Right lobe of liver (tissue), 6 donors: Measurements from ENCODE around the gene NAV2. TPM values are rescaled to one million over a fixed set of nuclear protein-coding genes. Genes with fewer than 3 reads are reported as not detected.

ENCODE experiments used
- ATAC-seq, 4 donors: fragments of 200-7000 bp; cut with Tn5 transposase; one replicate each; pipeline ENCODE4 v1.9.1; 2020; ENCODE audit warnings: mild to moderate bottlenecking in 4 of 4, moderate library complexity in 4 of 4
- DNase-seq, 3 donors: peaks; one replicate each; pipeline ENCODE4 v3.0.0-alpha.2; 2020
- H3K27ac ChIP-seq, 3 donors: fragments of 200-600 bp; one replicate each; pipeline ENCODE4 v1.8.0; 2022
- H3K27me3 ChIP-seq, 2 donors: fragments of 200-600 bp; one replicate each; pipeline ENCODE4 v1.8.0; 2022
- H3K36me3 ChIP-seq, 4 donors: fragments of 200-600 bp; sonication (generic) in 1 of 4; one replicate each; pipeline versions ENCODE4 v1.5.1 to v1.8.0; 2017 to 2022; ENCODE audit warnings: control low read depth in 1 of 4
- H3K4me1 ChIP-seq, 4 donors: fragments of 200-600 bp; sonication (generic) in 1 of 4; one replicate each; pipeline versions ENCODE4 v1.5.1 to v1.8.0; 2017 to 2022; ENCODE audit warnings: control low read depth in 1 of 4
- H3K4me3 ChIP-seq, 3 donors: fragments of 200-600 bp; one replicate each; pipeline ENCODE4 v1.8.0; 2022
- H3K9me3 ChIP-seq, 4 donors: fragments of 200-600 bp; sonication (generic) in 1 of 4; one replicate each; pipeline versions ENCODE4 v1.5.1 to v1.8.0; 2017 to 2022; ENCODE audit warnings: control low read depth in 1 of 4
- CTCF ChIP-seq, 4 donors: fragments of 200-600 bp in 3 of 4; fragments of 450-650 bp in 1 of 4; IDR thresholded peaks; one replicate each; pipeline versions ENCODE4 v1.5.1 to v1.8.0; 2016 to 2022; ENCODE audit warnings: antibody characterized with exemption in 4 of 4, mild to moderate bottlenecking in 2 of 4
- POLR2A ChIP-seq: fragments of 450-650 bp; IDR thresholded peaks from one replicate; pipeline ENCODE4 v1.6.1; 2017; ENCODE audit warnings: antibody characterized with exemption, mild to moderate bottlenecking
- WGBS: methylation state at CpG from one replicate; pipeline ENCODE4 v1.1.6; 2018; ENCODE audit warnings: low coverage, low lambda C conversion rate; ENCODE audit not compliant: insufficient coverage; ENCODE audit errors: missing lambda C conversion rate; 5-methylcytosine and 5-hydroxymethylcytosine counted together
- intact Hi-C, 2 donors: fragments of 100-400 bp; cut with DNase I; formaldehyde crosslinking; loops; one replicate each; pipeline versions ENCODE4 v1.11.2 to v1.14.1; 2022
- total RNA-seq, 6 experiments: library from RNA; depleted of rRNA in 2 of 6; stranded (reverse); fragments of >200 nt in 2 of 6; fragmentation: NEBNext Ultra II Directional in 3 of 6; extraction: Animal tissue kit (Norgen Biotek cat#: 25700) in 3 of 6; gene quantifications; one replicate each; pipeline versions ENCODE4 v1.1.0 to v1.2.4, GENCODE V29; 2016 to 2023
- donor health status: DM: no; HTN: yes; CAD: no.
- donor health status: DM: no; HTN: no; CAD: no.
- donor health status: DM: no; HTN: no; CAD: no.
- donor health status: DM: no; HTN: yes; CAD: no.
- donor health status: DM: no; HTN: yes; CAD: no.

NAV2 gene
- total RNA-seq, 6 experiments from 2014 or later, result 15.5 to 69.2 (median 37.1) TPM

- intact Hi-C loops, result no loop called here
- H3K4me1 ChIP-seq, result peaks cover 0 to 48% (median 23%) of the 10 kb centered on the region in 4 donors
- peak overlapping the region; percentile 47 to 91 (median 74) for H3K27ac ChIP-seq
- no peaks in the 10 kb centered on the region for H3K27me3 ChIP-seq
- H3K36me3 ChIP-seq, result no peaks in the 10 kb centered on the region
- DNase-seq (peak in 1 of 3 donors; percentile 57), ATAC-seq (peak; percentile 64 to 82 (median 78))
- no peak overlapping the region for H3K4me3 ChIP-seq
- TF ChIP-seq CTCF (IDR thresholded peaks at IDR 0.05) (no peak), POLR2A (no peak)
- 41% methylated on average over 5 of the region's 5 CpGs for WGBS
- H3K9me3 ChIP-seq, result no peaks in the 10 kb centered on the region
Observed at GRCh38 chr11:20011307-20011951, 298.8 kb downstream of the NAV2 start.

GRCh38 chr11:20013346-20014066 is 300.9 kb downstream of the NAV2 start:
- no peaks in the 10 kb centered on the region for H3K9me3 ChIP-seq
- WGBS, result 38% methylated on average over 7 of the region's 7 CpGs
- TF ChIP-seq POLR2A (no peak), CTCF (IDR thresholded peaks at IDR 0.05) (no peak)
- intact Hi-C loops, result no loop called here
- H3K27ac ChIP-seq, result peak overlapping the region; percentile 45 to 91 (median 74)
- peak; percentile 53 to 80 (median 71) for ATAC-seq
- DNase-seq, result no peak
- no peak overlapping the region for H3K4me3 ChIP-seq
- H3K36me3 ChIP-seq, result no peaks in the 10 kb centered on the region
- no peaks in the 10 kb centered on the region for H3K27me3 ChIP-seq
- peaks cover 0 to 42% (median 20%) of the 10 kb centered on the region in 4 donors for H3K4me1 ChIP-seq

DNA sequence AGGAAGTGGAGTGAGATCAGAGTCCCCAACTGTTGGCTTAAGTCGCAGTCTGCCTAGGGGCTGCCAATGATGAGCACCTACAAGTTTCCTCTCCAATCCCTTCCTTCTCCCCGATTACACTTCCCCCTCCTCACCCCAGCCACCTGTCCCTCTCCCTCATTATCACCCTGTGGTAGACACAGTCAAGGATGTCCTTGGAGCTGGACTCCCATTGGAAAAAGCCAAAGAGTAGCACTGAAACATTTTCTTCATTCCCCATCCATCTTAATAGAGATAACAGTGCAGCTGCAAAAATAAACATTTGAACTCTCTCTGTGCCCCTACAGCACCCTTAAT is 301.4 kb downstream of the NAV2 start:
- no peaks in the 10 kb centered on the region for H3K27me3 ChIP-seq
- peak overlapping the region in 2 of 3 donors; percentile 74 to 91 for H3K27ac ChIP-seq
- intact Hi-C loops, result no loop called here
- no peak overlapping the region for H3K4me3 ChIP-seq
- no peak for TF ChIP-seq POLR2A
- no peak for TF ChIP-seq CTCF (IDR thresholded peaks at IDR 0.05)
- DNase-seq (no peak), ATAC-seq (no peak)
- 33% methylated on average over 2 of the region's 2 CpGs for WGBS
- no peaks in the 10 kb centered on the region for H3K36me3 ChIP-seq
- peaks cover 0 to 37% (median 17%) of the 10 kb centered on the region in 4 donors for H3K4me1 ChIP-seq
- no peaks in the 10 kb centered on the region for H3K9me3 ChIP-seq

- no peaks in the 10 kb centered on the region for H3K27me3 ChIP-seq
- TF ChIP-seq POLR2A, result no peak
- TF ChIP-seq CTCF (IDR thresholded peaks at IDR 0.05), result no peak
- no peak for ATAC-seq
- no peaks in the 10 kb centered on the region for H3K9me3 ChIP-seq
- no peaks in the 10 kb centered on the region for H3K36me3 ChIP-seq
- no peak for DNase-seq
- WGBS, result 92% methylated on average over 3 of the region's 3 CpGs
- intact Hi-C loops, result no loop called here
- peaks cover 0 to 41% (median 17%) of the 10 kb centered on the region in 4 donors for H3K4me1 ChIP-seq
- no peak overlapping the region for H3K4me3 ChIP-seq
- H3K27ac ChIP-seq, result peak overlapping the region in 1 of 3 donors; percentile 4
Observed at GRCh38 chr11:20015101-20015500, 302.5 kb downstream of the NAV2 start.
